ENCODE data around the gene NUP188. TPM values are rescaled to one million over a fixed set of nuclear protein-coding genes. Genes with fewer than 3 reads are reported as not detected.

NUP188 gene
- total and polyA plus RNA-seq, 2 of the 4 experiments (the other 2 are of a cell fraction) = 53.0 to 59.1 TPM

- H3K4me3 ChIP-seq (ENCODE audit: insufficient read depth, low read depth, low read length) = no peak overlapping the region
- H3K36me3 ChIP-seq (ENCODE audit: control insufficient read depth, insufficient read depth, low read length) = peaks cover 38% of the 10 kb centered on the region
- intact Hi-C loops (cut with micrococcal nuclease) = no loop called here
Observed at GRCh38 chr9:128906741-128907140, 40.8 kb upstream of the NUP188 start.

More at GRCh38 chr9:128906741-128907140, 40.8 kb upstream of the NUP188 start:
- DNase-seq = no peak
- no peak overlapping the region for H2AFZ ChIP-seq (replicated peaks; ENCODE audit: low read length, poor library complexity)
- H3K4me2 ChIP-seq (ENCODE audit: low read depth, low read length) = no peak overlapping the region
- no peak overlapping the region for H4K8ac ChIP-seq (ENCODE audit: low read depth in 2 of 2, low read length in 2 of 2)
- H2BK5ac ChIP-seq (ENCODE audit: low read depth, low read length, poor library complexity, severe bottlenecking) = no peak overlapping the region
- no peaks in the 10 kb centered on the region for H3K9me3 ChIP-seq (ENCODE audit: control insufficient read depth, insufficient read depth, low read length)
- H4K91ac ChIP-seq (ENCODE audit: insufficient read depth, low read depth, low read length) = no peak overlapping the region
- BruUV-seq (replicated peaks) = no TSS peak
- in situ Hi-C loops (cut with MboI; ENCODE audit: low sequenced_read_pairs) = no loop called here
- H3K4me1 ChIP-seq (ENCODE audit: control insufficient read depth, insufficient read depth, low read length) = peaks cover 16% of the 10 kb centered on the region
- H3K9ac ChIP-seq (ENCODE audit: low read depth, low read length) = no peak overlapping the region
- dilution Hi-C loops (cut with HindIII; ENCODE audit: low sequenced_read_pairs, unreplicated experiment) = no loop called here
- no peak for ATAC-seq (ENCODE audit: low read depth)
- H3K79me1 ChIP-seq (ENCODE audit: low read depth in 1 of 2, low read length in 2 of 2) = peaks cover 26 to 87% of the 10 kb centered on the region in 2 experiments; a peak in 3 of 4 replicates
- no CpG with 5 or more reads among the region's 2 CpGs for WGBS, 2 experiments (ENCODE audit: extremely low coverage in 2 of 2, insufficient read length in 1 of 2)
- H2BK15ac ChIP-seq (ENCODE audit: low read depth, low read length) = no peak overlapping the region
- H2BK120ac ChIP-seq (ENCODE audit: low read depth, low read length) = no peak overlapping the region
- peaks cover 12% of the 10 kb centered on the region for H3K9me1 ChIP-seq (ENCODE audit: insufficient read depth, low read length)
- H3K27me3 ChIP-seq (ENCODE audit: control insufficient read depth, insufficient read depth, low read length) = no peaks in the 10 kb centered on the region
- no peak overlapping the region for H2AK5ac ChIP-seq (ENCODE audit: low read depth, low read length)
- H2BK20ac ChIP-seq (ENCODE audit: low read depth, low read length) = no peak overlapping the region
- H4K20me1 ChIP-seq (ENCODE audit: insufficient read depth, low read length) = peaks cover 9% of the 10 kb centered on the region
- H3K27ac ChIP-seq (ENCODE audit: insufficient read depth, low read length) = no peak overlapping the region
- H3K14ac ChIP-seq (replicated peaks; ENCODE audit: low read depth, low read length) = no peak overlapping the region
- ChIA-PET CTCF (no interaction called here), POLR2A (ENCODE audit: unreplicated experiment) (interaction anchor here (0.6 kb wide), 1 partner anchor 613 kb away, joined by 7 read pairs; no protein-coding TSS in a partner anchor)
- no peak overlapping the region for H2AK9ac ChIP-seq (replicated peaks; ENCODE audit: low read depth, low read length, poor library complexity)
- no peak overlapping the region for H3K56ac ChIP-seq (ENCODE audit: extremely low read depth, insufficient read depth, low read length)
- no peak overlapping the region for H3K23ac ChIP-seq (ENCODE audit: low read depth, low read length)
- H3K4ac ChIP-seq (ENCODE audit: low read depth, low read length) = no peak overlapping the region
- H3K18ac ChIP-seq (ENCODE audit: low read depth, low read length) = no peak overlapping the region
- TF ChIP-seq SMC3 (IDR thresholded peaks at IDR 0.05; ENCODE audit: low read depth, low read length) (no peak), MAZ (IDR thresholded peaks at IDR 0.05; ENCODE audit: borderline replicate concordance, low read depth, low read length) (no peak), BHLHE40 (IDR thresholded peaks at IDR 0.05; ENCODE audit: low read depth, low read length) (no peak), CEBPB (IDR thresholded peaks at IDR 0.05; ENCODE audit: low read depth, low read length) (no peak), ELK1 (IDR thresholded peaks at IDR 0.05; ENCODE audit: borderline replicate concordance, low read depth, low read length) (no peak), CHD1 (IDR thresholded peaks at IDR 0.05; ENCODE audit: low read depth, low read length) (no peak), MAFK (IDR thresholded peaks at IDR 0.05; ENCODE audit: low read depth, low read length) (no peak)
- H4K5ac ChIP-seq (ENCODE audit: low read depth, low read length) = no peak overlapping the region
